Kidney (tissue), 14 donors: ENCODE data around the gene TTBK2. TPM values are rescaled to one million over a fixed set of nuclear protein-coding genes. Genes with fewer than 3 reads are reported as not detected.

Experiments
- DNase-seq, 5 donors: peaks; one replicate each; pipeline ENCODE4 v3.0.0-alpha.2; 2013 to 2020
- FAIRE-seq: peaks from 2 replicates; lab custom pipeline; 2012; peaks lifted over from hg19 to GRCh38; lab: Jason Lieb, UNC
- H3K27ac ChIP-seq, 2 donors: one replicate each; pipeline ENCODE4 v1.7.0; 2013; ENCODE audit warnings: low read depth in 2 of 2, low read length in 2 of 2, inconsistent platforms in 1 of 2
- H3K27me3 ChIP-seq: one replicate; pipeline ENCODE4 v1.7.1; 2013; ENCODE audit warnings: low read length, inconsistent platforms; ENCODE audit not compliant: control insufficient read depth, insufficient read depth
- H3K36me3 ChIP-seq, 3 donors: one replicate each; pipeline versions ENCODE4 v1.7.0 to v1.7.1; 2013; ENCODE audit warnings: low read length in 3 of 3, control low read depth in 1 of 3, inconsistent platforms in 1 of 3; ENCODE audit not compliant: insufficient read depth in 3 of 3, control insufficient read depth in 2 of 3
- H3K4me1 ChIP-seq, 3 donors: one replicate each; pipeline versions ENCODE4 v1.7.0 to v1.7.1; 2013; ENCODE audit warnings: low read length in 3 of 3, inconsistent platforms in 1 of 3, low read depth in 1 of 3; ENCODE audit not compliant: control insufficient read depth in 2 of 3, insufficient read depth in 2 of 3
- H3K4me3 ChIP-seq, 3 donors: one replicate each; pipeline versions ENCODE4 v1.7.0 to v1.8.1; 2013; ENCODE audit warnings: low read length in 3 of 3, control low read depth in 1 of 3, inconsistent platforms in 1 of 3
- H3K9ac ChIP-seq, 3 donors: one replicate each; pipeline versions ENCODE4 v1.7.0 to v1.7.1; 2013; ENCODE audit warnings: low read length in 3 of 3, control low read depth in 1 of 3, inconsistent platforms in 1 of 3
- H3K9me3 ChIP-seq, 3 donors: one replicate each; pipeline versions ENCODE4 v1.7.0 to v1.7.1; 2013; ENCODE audit warnings: low read length in 3 of 3, control low read depth in 1 of 3, inconsistent platforms in 1 of 3; ENCODE audit not compliant: control insufficient read depth in 2 of 3, insufficient read depth in 1 of 3
- CTCF ChIP-seq: IDR thresholded peaks from 3 replicates; pipeline ENCODE4 v1.5.1; 2012; ENCODE audit warnings: mild to moderate bottlenecking, moderate library complexity, borderline replicate concordance; ENCODE audit not compliant: insufficient read depth; ENCODE audit errors: extremely low read depth
- intact Hi-C: fragments of 100-400 bp; cut with DNase I; formaldehyde crosslinking; loops from one replicate; pipeline ENCODE4 v1.11.1; 2022
- polyA plus RNA-seq: library from polyadenylated mRNA; stranded (reverse); fragments of 350-450 nt; fragmentation: Illumina TruSeq; extraction: RNeasy Lipid Tissue Mini Kit (QIAGEN cat#74804); gene quantifications from one replicate; pipeline ENCODE4 v1.2.3, GENCODE V29; 2014; ENCODE audit warnings: low read depth, low replicate concordance; ENCODE audit not compliant: insufficient read depth
- total RNA-seq: library from RNA; stranded (reverse); fragmentation: NEBNext Ultra II Directional; extraction: Animal tissue kit (Norgen Biotek cat#: 25700); gene quantifications from one replicate; pipeline ENCODE4 v1.2.1, GENCODE V29; 2021
- donor health status: control.
- donor health status: control.
- donor health status: control.
- donor health status: control.
- donor health status: control.
- donor health status: DM: yes; HTN: yes; CAD: no.
- donor health status: Normal renal cell carcinoma (clear cell type).

TTBK2 gene
- total and polyA plus RNA-seq, 2 donors from 2014 or later: 1.9 to 19.1 TPM

DNA sequence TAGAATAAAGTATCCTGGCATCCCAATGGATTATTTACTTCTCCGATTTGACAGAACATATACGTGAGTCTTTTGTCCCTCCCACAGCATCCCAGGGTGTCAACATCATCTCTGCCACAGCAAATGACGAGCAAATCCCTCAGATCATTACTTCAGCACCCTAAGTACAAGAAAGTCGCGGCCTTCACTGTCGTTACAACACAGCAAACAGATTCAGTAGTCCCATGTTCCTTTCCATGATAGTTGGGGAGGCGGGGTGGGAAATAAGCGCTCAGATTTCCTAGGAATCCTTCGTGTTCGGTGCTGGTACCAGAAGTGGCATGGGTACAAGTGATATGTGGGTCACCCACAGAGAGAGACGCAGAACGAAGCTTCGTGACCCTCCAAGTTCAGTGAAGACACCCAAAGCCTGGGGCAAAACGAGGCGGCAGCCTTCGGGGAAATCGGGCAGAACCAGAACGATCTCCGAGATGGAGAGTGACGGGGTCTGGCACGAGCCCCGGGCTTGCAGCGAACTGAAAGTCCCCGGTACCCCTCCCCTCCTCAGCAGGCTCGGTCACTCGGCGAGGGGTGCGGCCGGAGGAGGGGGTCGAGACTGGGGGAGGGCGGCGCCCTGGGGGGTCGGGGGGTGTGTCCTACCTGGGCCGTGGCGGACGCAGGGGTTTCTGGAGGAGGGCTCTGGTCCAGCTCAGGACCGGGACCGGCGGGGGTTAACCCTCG, 619 bp downstream of the TTBK2 start:
- FAIRE-seq (no peak), DNase-seq (peak in 4 of 5 donors; percentile 57 to 86 (median 67))
- H3K9me3 ChIP-seq: no peaks in the 10 kb centered on the region
- peak overlapping the region; percentile 66 to 94 (median 92) for H3K9ac ChIP-seq
- peak overlapping the region; percentile 75 to 94 (median 93) for H3K4me3 ChIP-seq
- no peaks in the 10 kb centered on the region for H3K36me3 ChIP-seq
- intact Hi-C loops: loop anchor here (10.0 kb wide), 1 partner anchor 195 kb away; no protein-coding TSS in a partner anchor
- no peak for TF ChIP-seq CTCF
- H3K4me1 ChIP-seq: peaks cover 0 to 8% (median 6%) of the 10 kb centered on the region in 3 donors
- no peaks in the 10 kb centered on the region for H3K27me3 ChIP-seq
- peak overlapping the region; percentile 74 to 84 for H3K27ac ChIP-seq

GRCh38 chr15:42919308-42919707, 1.3 kb downstream of the TTBK2 start:
- intact Hi-C loops: no loop called here
- Histone ChIP-seq H3K4me1 (peaks cover 0 to 8% (median 6%) of the 10 kb centered on the region in 3 donors), H3K27ac (no peak overlapping the region), H3K9ac (peak overlapping the region in 2 of 3 donors; percentile 92 to 94), H3K4me3 (peak overlapping the region; percentile 75 to 94 (median 93)), H3K27me3 (no peaks in the 10 kb centered on the region), H3K9me3 (no peaks in the 10 kb centered on the region), H3K36me3 (no peaks in the 10 kb centered on the region)
- no peak for FAIRE-seq
- TF ChIP-seq CTCF: no peak
- no peak for DNase-seq

DNA sequence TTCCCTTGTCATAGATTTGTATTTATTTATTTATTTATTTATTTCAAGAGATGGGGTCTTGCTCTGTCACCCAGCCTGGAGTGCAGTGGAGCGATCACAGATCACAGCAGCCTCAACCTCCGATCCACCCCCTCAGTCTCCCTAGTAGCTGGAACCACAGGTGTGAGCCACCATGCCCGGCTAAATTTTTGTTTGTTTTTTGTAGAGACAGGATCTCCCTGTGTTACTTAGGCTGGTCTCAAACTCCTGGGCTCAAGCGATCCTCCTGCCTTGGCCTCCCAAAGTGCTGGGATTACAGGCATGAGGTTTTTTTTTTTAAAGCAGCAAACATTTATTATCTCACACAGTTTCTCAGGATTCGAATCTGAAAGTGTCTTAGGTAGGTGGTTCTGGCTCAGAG, 2.5 kb downstream of the TTBK2 start:
- H3K4me3 ChIP-seq: no peak overlapping the region
- intact Hi-C loops: no loop called here
- no peak overlapping the region for H3K27ac ChIP-seq
- no peaks in the 10 kb centered on the region for H3K27me3 ChIP-seq
- peaks cover 0 to 8% (median 6%) of the 10 kb centered on the region in 3 donors for H3K4me1 ChIP-seq
- no peak for TF ChIP-seq CTCF
- no peak for FAIRE-seq
- no peaks in the 10 kb centered on the region for H3K36me3 ChIP-seq
- no peak overlapping the region for H3K9ac ChIP-seq
- no peaks in the 10 kb centered on the region for H3K9me3 ChIP-seq
- no peak for DNase-seq
